Left lung (tissue), 10 donors: ENCODE data around the gene LAMA1. TPM values are rescaled to one million over a fixed set of nuclear protein-coding genes. Genes with fewer than 3 reads are reported as not detected.
A peak's percentile ranks its signal among the peaks of the same experiment; 100 is the strongest.

Source experiments
- ATAC-seq: fragments of 200-7000 bp; cut with Tn5 transposase; one replicate; pipeline ENCODE4 v1.9.1; 2020; ENCODE audit warnings: moderate library complexity
- DNase-seq, 4 donors: peaks; one replicate each; pipeline ENCODE4 v3.0.0-alpha.2; 2013 to 2020
- H3K27ac ChIP-seq, 2 donors: fragments of 200-600 bp; sonication (generic) in 1 of 2; one replicate each; pipeline versions ENCODE4 v1.5.0 to v1.8.0; 2020 to 2021
- H3K27me3 ChIP-seq, 2 donors: fragments of 200-600 bp; sonication (generic) in 1 of 2; one replicate each; pipeline versions ENCODE4 v1.5.0 to v1.8.0; 2020 to 2021
- H3K36me3 ChIP-seq, 2 donors: fragments of 200-600 bp; sonication (generic) in 1 of 2; one replicate each; pipeline versions ENCODE4 v1.5.0 to v1.8.0; 2020 to 2021
- H3K4me1 ChIP-seq, 2 donors: fragments of 200-600 bp; one replicate each; pipeline ENCODE4 v1.8.0; 2021
- H3K4me3 ChIP-seq, 2 donors: fragments of 200-600 bp; sonication (generic) in 1 of 2; one replicate each; pipeline versions ENCODE4 v1.5.0 to v1.8.0; 2020 to 2021; ENCODE audit warnings: mild to moderate bottlenecking in 1 of 2
- H3K9me3 ChIP-seq, 2 donors: fragments of 200-600 bp; sonication (generic) in 1 of 2; one replicate each; pipeline versions ENCODE4 v1.5.0 to v1.8.0; 2020 to 2021
- CTCF ChIP-seq, 2 donors: fragments of 200-600 bp; sonication (generic) in 1 of 2; IDR thresholded peaks; one replicate each; pipeline versions ENCODE4 v1.5.0 to v1.8.0; 2021; ENCODE audit warnings: antibody characterized with exemption in 2 of 2
- intact Hi-C, 2 donors: fragments of 100-400 bp; cut with DNase I; formaldehyde crosslinking; loops; one replicate each; pipeline versions ENCODE4 v1.11.2 to v1.14.2; 2022
- polyA plus RNA-seq, 6 donors: library from polyadenylated mRNA; unstranded; fragments of 120-200 nt; gene quantifications; one replicate each; pipeline ENCODE4 v1.2.1, GENCODE V29; 2013; ENCODE audit not compliant: insufficient read length in 6 of 6
- total RNA-seq, 2 donors: library from RNA; stranded (reverse); fragmentation: NEBNext Ultra II Directional; extraction: Animal tissue kit (Norgen Biotek cat#: 25700); gene quantifications; one replicate each; pipeline ENCODE4 v1.2.1, GENCODE V29; 2021
- donor health status: DM: no; HTN: yes; CAD: no.
- donor health status: DM: no; HTN: no; CAD: no.

Gene LAMA1
- total and polyA plus RNA-seq, 8 donors = 2.4 to 22.9 (median 11.6) TPM

- ATAC-seq = no peak
- Histone ChIP-seq H3K36me3 (no peaks in the 10 kb centered on the region), H3K4me3 (no peak overlapping the region), H3K27me3 (no peaks in the 10 kb centered on the region), H3K4me1 (no peaks in the 10 kb centered on the region), H3K27ac (no peak overlapping the region), H3K9me3 (no peaks in the 10 kb centered on the region)
- intact Hi-C loops = no loop called here
- TF ChIP-seq CTCF (IDR thresholded peaks at IDR 0.05) = no peak
- DNase-seq = no peak
Measured at GRCh38 chr18:7047336-7047735, 70.3 kb downstream of the LAMA1 start.

- no peaks in the 10 kb centered on the region for H3K27me3 ChIP-seq
- peak overlapping the region; percentile 10 to 73 for H3K27ac ChIP-seq
- H3K9me3 ChIP-seq = no peaks in the 10 kb centered on the region
- intact Hi-C loops = loop anchor here in 1 of 2 donors (10.0 kb wide), 1 partner anchor 136 kb away; no protein-coding TSS in a partner anchor
- DNase-seq (peak; percentile 16 to 85 (median 76)), ATAC-seq (peak; percentile 98)
- H3K4me1 ChIP-seq = no peaks in the 10 kb centered on the region
- no peak overlapping the region for H3K4me3 ChIP-seq
- peak; percentile 38 to 47 for TF ChIP-seq CTCF (IDR thresholded peaks at IDR 0.05)
- no peaks in the 10 kb centered on the region for H3K36me3 ChIP-seq
Measured at GRCh38 chr18:7038330-7038851, 79.2 kb downstream of the LAMA1 start.

GRCh38 chr18:7037470-7037869, 80.1 kb downstream of the LAMA1 start:
- H3K27me3 ChIP-seq = no peaks in the 10 kb centered on the region
- H3K4me3 ChIP-seq = no peak overlapping the region
- intact Hi-C loops = loop anchor here in 1 of 2 donors (10.0 kb wide), 1 partner anchor 137 kb away; no protein-coding TSS in a partner anchor
- ATAC-seq (no peak), DNase-seq (no peak)
- TF ChIP-seq CTCF (IDR thresholded peaks at IDR 0.05) = no peak
- H3K9me3 ChIP-seq = no peaks in the 10 kb centered on the region
- no peaks in the 10 kb centered on the region for H3K36me3 ChIP-seq
- H3K27ac ChIP-seq = no peak overlapping the region
- H3K4me1 ChIP-seq = no peaks in the 10 kb centered on the region

GRCh38 chr18:7035807-7036206, 81.8 kb downstream of the LAMA1 start:
- intact Hi-C loops = loop anchor here in 1 of 2 donors (10.0 kb wide), 1 partner anchor 139 kb away; no protein-coding TSS in a partner anchor

GRCh38 chr18:7034924-7035323, 82.7 kb downstream of the LAMA1 start:
- no peak overlapping the region for H3K4me3 ChIP-seq
- H3K9me3 ChIP-seq = no peaks in the 10 kb centered on the region
- no peaks in the 10 kb centered on the region for H3K4me1 ChIP-seq
- H3K27ac ChIP-seq = no peak overlapping the region
- DNase-seq (no peak), ATAC-seq (no peak)
- no peaks in the 10 kb centered on the region for H3K27me3 ChIP-seq
- no peaks in the 10 kb centered on the region for H3K36me3 ChIP-seq
- intact Hi-C loops = loop anchor here in 1 of 2 donors (10.0 kb wide), 1 partner anchor 140 kb away; no protein-coding TSS in a partner anchor
- TF ChIP-seq CTCF (IDR thresholded peaks at IDR 0.05) = no peak

More at GRCh38 chr18:7035807-7036206, 81.8 kb downstream of the LAMA1 start:
- Histone ChIP-seq H3K36me3 (no peaks in the 10 kb centered on the region), H3K27me3 (no peaks in the 10 kb centered on the region), H3K4me3 (no peak overlapping the region), H3K9me3 (no peaks in the 10 kb centered on the region), H3K4me1 (no peaks in the 10 kb centered on the region), H3K27ac (no peak overlapping the region)
- TF ChIP-seq CTCF (IDR thresholded peaks at IDR 0.05) = no peak
- DNase-seq (no peak), ATAC-seq (no peak)
